NCI-H2029 treated with DMSO at 0.1 percent for 48 hours (cell line): ENCODE data around the gene LARP1.
A peak's percentile ranks its signal among the peaks of the same experiment; 100 is the strongest.
"Not testable (repeated sequence)": the region's sequence is repeated elsewhere in the genome, so short reads cannot be mapped to it uniquely, and the experiment has no call there.

ENCODE experiments used
- DNase-seq: peaks from one replicate; lab custom pipeline; 2025; lab: John Stamatoyannopoulos, UW

Gene LARP1

DNA sequence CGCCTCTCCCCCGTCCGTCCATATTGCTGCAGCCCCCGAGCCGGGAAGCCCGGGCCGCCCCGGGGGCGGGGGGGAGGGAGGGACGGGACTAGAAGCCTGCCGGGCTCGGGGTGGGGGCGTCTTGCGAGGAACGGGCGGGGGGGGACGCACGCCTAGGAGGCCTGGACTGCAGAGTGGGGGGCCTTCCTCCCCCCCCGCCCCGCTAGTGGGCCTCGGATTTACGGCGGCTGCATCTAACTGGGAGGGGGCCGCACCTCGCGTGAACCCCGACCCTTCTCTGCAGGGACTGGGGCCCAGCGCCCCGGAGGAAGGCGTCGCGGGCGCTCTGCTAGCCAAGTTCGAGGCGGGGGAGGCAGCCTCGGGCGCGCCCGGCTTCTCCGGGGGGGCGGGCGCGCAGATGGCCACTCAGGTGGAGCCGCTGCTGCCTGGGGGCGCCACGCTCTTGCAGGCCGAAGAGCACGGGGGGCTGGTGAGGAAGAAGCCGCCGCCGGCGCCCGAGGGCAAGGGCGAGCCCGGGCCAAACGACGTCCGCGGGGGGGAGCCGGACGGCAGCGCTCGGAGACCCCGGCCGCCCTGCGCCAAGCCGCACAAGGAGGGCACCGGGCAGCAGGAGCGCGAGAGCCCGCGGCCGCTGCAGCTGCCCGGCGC is at the start of gene LARP1:
TSS of gene LARP1 (plus strand) at position 17 of the 648 bp plus-strand sequence. CDS start at position 398, 381 bp downstream.
- DNase-seq, result no peak

DNA sequence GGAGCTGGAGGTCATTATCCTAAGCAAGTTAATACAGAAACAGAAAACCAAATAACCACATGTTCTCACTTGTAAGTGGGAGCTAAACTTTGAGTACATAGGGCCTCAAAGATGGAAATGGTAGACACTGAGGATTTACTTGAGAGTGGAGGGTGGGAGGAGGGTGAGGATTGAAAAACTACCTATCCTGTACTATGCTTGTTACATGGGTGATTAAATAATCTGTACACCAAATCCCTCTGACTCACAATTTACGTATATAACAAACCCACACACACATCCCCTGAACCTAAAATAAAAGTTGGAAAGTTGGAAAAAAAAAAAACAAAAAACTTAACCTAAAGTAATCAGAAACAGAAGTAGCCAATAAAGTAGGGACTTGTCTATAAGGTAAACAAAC is 48.8 kb upstream of the LARP1 start:
- DNase-seq, result no peak

DNA sequence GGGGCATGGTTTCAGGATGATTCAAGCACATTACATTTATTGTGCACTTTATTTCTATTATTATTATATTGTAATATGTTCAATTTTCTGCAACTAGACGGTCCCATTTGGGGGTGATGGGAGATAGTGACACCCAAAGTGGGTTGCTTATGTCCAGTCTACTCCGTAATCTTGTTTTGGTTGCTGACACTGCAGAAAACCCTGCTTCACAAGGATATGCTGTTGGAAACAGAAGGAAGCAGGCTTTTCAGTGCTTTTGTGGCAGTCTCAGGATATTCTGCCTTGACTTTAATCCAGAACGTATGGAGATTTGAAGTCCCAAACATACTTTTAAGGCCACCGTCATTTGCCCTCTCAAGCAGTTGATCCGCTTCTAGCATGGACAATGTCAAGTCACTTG is 47.5 kb upstream of the LARP1 start:
- DNase-seq, result no peak

DNA sequence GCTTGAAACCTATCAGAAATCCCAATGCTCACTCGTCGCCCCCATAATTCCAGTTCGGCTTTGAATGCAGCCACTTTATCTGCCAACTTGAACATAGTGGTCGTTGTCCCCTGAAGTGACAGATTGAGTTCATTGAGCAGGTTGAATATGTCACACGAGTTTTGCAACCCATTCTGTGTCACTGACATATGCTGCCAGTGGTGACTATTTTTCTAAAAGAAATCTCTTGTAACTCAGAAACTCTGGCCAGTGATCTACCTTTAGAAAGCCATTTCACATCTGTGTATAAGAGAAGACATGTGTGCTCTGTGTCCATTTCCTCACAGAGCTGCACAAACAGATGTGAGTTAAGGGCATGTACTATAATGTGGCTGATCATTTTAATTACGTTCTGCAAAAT is 47.0 kb upstream of the LARP1 start:
- no peak for DNase-seq

DNA sequence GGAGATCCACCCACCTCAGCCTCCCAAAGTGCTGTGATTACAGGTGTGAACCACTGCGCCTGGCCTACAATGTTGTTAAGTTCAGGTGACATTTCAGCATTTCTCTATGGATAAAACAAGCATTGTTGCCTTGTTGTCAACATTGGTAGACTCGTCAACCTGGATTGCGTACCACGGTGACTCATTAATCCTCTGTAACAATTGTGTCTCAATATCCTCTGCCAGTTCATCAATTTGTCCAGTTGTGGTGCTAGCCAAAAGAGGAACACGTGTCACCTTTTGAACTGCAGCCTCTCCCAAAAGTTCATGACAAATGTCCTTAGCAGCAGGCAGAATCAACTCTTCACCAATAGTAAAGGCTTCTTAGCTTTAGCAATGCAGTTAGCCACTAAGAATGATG is 46.3 kb upstream of the LARP1 start:
- DNase-seq, result no peak

DNA sequence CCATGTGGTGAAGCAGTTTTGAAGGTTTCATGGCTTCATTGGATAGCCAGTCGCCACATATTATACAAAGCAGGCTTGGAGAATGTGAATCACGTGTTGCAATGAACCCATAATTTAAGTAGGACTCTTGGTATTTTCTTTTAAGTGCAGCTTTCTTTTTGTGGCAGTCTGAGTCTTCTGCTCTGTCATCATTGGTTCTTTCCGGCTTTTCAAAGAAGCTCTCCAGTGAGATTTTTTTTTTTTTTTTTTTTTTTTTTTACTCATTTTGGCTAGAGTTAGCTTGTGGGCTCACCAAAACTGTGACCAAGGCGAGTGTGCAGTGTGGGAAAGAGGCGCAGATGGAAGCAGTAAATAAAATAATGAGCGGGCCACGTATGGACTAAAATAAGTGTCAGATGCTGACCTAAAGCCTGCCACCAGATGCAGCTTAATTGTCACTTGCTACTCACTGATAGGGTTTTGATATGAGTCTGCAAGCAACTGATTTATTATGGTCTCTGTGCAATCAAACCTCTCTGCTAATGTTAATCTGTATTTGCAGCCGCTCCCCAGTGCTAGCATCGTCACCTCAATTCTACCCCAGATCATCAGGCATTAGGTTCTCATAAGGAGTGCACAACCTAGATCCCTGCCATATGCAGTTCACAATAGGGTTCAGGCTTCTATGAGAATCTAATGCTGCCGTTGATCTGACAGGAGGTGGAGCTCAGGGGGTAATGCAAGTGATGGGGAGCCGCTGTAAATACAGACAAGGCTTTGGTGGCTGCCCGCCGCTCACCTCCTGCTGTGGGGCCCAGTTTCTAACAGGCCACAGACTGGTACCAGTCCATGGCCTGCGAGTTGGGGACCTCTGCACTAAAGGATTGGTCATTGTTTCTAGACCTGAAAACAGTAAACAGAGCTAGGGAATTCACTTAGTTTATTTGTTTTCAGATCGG is 45.5 kb upstream of the LARP1 start:
- no peak for DNase-seq

DNA sequence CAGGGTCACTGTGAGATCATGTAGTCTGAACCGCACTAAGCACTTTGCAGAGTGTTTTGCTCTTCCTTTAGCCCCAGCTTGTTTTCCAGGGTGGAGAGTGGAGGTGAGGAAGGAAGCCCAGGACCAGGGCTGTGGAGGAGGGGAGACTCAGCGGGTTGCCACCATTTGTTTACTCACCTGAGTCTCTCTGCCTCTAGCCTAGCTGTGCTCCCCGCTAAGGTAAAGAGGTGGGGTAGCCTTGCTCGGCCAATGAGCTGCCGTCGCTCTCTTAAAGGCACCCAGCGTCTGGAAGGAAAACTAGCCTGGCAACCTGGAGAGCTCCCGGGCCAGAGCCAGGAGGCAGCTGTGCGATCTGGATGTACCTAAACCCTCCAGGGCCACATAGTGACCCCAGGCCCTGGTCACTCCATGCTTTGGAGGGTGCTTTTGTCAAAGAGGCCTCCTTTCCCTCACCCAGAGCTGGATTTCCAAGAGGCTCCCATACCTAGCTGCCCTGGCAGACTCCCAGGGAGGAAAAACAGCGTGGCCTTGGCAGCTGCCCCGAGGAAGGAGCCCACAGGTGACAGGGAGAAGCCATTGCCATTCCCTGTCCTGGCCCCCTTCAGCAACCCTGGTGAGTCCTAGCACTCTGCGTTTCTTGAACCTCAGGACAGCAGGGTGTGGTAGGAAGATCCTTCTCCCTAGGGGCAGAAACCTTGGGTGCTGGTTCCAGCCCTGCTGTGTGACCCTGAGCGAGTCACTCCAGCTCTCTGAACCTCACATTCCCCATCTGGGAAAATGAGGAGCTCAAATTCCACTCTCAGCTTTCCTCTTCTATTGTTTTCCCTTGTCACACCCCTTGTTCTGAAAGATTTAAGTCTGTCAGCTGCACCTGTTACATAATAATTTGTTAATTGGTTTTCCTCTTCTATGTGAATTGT is 42.4 kb upstream of the LARP1 start:
- DNase-seq, result peak; percentile 77

DNA sequence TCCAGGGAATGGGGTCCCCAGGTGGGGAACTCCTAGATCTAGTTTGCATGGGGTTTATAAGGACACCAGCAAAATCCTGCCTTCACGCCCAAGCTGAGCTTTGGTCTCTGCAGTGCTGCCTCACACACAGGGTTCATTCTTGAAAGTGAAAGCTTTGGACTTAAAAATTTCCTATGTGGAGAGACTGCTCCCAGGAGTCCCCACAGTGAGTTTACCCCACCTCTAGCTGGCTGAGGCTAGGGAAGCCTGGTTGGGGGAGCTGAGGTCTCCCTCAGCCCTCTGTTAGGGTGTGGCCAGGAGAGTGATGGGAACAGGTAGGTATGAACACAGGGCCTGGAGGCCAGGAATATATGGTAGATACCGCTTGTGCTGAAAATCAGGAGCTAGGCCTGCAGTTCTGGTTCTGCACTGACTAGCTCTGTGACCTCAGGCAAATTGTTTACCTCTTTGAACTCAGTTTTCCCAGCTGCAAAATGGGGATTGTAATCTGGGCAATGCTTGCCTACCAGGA is 41.5 kb upstream of the LARP1 start:
- no peak for DNase-seq

DNA sequence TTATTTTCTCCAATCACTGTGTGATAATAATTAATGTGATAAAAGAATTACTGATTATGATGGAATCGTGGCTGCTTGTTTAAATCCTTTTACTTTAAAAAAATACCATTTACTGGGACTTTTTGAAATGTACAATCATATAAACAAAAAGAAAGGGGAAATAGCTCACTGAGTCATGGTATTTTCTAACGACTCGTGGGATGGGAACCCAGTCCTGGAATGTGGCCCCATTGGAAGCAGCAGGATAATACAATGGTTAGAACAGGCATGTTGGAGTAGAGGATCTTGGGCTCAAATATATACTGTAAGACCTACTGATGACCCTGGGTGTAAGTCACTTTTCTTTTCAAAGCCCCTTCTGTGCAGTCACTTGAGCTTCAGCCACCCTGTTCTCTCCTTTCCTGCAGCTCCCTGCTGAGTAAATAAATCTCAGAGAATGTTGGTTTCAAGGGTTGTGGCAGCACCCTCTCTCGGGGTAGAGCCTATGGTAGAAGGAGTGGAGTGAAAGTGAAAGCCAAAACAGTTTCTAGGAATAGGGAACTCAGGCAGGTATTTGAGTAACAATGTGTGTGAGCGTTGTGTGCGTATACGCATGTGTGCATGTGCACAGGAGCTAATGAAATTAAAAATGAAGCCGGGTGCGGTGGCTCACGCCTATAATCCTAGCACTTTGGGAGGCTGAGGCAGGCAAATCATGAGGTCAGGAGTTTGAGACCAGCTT is 40.8 kb upstream of the LARP1 start:
- DNase-seq, result peak; percentile 78

DNA sequence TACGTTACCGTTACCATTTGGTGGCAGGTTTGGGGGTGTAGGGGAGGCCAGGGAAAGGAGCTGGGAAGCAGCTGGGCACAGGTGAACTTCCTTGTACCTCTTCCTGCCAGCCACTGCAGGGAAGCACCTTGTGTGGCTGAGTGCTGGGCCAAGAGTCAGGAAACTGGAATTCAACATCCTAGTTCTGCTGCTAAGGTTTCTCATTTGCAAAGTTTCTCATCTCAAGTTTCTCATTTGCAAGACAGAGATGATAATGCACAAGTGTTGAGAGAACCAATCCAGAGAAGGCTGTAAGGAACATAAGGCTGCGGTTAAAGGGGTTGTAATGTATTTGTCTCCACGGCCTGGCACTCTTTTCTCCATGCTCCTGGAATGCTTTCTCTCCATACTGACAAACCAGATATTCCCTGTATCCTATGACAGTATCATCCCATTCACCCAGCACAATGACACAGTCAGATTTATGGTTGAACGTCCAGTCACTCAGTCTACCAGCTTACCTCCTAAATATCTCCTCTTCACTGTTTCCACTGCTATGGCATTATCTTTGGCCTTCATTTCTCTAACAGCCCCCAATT is 33.6 kb upstream of the LARP1 start:
- DNase-seq, result no peak

DNA sequence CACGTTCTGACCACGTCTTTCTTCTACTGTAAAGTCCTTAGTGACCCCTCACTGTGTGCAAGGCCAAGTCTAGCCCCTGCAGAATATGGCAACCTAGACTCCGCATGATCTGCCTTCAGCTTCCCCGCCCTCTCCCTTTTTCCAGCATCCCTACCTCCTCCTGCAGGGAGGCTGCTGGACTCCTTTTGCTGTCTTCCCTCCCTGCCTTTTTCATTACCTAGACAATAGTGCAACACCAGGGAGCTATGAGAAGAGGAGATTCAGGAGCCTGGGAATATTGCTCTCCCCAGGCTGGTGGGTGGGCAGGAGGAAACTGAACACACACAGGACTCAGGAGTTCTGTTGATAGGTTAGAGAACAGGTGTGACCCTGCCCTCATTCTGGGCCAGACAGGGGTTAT is 33.1 kb upstream of the LARP1 start:
- no peak for DNase-seq

DNA sequence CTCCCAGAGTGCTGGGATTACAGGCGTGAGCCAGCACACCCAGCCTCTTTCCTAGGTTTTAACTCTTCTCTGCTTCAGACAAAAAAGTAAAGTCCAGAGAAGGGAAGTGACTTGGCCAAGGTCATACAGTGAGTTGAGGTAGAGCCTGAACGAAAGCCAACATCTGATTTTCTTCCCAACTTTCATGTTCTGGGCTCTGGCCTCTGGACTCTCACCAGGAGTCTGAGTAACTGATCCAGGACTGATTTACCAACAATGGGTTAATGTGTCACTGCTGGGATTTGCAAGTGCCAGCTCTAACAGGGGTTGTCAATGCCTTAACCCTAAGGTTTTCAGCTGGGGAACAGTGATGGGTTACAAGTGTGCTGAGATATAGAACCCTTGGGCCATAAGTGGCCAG is 32.2 kb upstream of the LARP1 start:
- DNase-seq, result no peak

DNA sequence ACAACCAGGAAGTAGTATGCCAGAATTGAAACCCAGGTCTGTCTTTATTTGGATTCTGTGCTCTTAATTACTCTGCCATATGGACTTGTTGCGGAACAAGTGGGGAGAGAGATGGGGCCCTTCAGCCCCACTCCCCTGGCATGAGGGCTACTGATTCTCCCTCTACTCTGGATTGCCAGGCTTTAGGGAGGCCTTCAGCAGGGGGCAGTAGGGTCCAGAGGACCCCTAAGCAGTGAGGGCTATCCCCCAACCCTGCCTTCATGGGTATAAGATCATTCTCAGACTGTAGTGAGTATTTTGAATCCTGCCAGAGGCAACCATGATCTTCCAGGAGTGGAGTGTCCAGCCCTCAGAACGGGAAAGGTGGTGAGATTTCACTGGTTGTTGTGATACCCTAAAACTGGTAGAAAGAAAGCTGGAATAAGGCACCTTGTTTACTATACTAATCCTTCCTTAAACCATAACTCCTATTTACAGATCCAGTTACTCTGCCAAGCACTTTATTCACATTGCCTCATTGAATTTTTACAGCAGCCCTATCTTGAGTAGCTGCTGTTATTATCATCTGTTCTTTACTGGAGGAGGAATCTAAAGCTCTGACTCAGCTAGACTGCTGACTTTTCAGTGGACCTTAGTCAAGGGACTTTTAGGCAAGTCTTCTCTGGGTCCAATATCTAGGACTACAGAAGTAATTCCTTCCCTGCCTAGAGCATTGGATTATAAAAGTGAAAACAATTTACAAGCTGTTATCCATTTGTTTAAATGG is 31.3 kb upstream of the LARP1 start:
- DNase-seq, result no peak

DNA sequence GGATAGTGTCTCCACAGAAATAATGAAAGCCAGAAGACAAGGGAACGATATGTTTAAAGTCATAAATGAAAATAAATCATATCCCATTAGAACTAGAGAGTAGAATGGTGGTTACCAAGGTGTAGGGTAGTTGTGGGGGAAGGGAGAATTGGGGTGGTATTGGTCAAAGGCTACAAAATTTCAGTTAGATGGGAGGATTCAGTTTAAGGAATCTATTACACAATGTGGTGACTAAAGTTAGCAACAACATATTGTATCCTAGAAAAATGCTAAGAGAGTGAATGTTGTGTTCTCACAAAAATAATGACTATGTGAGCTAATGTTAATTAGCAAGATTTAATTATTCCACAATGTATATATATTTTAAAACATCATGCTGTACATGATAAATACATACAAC is 27.8 kb upstream of the LARP1 start:
- no peak for DNase-seq

DNA sequence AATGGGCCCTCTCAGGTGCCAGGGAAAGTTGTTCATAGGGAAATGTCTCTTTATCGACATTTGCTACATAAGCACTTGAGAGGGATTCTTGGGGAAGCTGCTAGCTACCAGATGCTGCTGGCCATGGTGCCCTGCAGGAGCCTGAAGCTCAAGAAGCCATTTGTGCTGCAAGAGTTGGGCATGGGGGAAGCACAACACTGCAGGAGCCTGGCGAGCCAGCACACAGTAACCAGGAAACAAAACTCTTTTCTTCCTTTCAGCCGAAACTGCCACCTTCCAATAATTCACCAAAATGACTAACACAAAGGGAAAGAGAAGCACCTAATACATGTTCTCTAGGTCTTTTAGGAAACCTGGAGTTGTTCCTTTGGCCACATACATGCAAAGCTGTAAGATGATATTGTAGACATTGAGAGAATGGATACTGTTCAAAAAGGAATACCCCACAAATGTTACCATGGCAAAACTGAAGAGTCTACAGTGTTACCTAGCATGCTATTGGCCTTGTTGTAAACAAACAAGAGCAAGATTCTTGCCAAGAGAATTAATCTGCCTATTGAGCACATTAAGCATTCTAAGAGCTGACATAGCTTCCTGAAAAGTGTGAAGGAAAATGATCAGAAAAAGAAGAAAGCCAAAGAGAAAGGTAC is 26.1 kb upstream of the LARP1 start:
- peak; percentile 43 for DNase-seq

DNA sequence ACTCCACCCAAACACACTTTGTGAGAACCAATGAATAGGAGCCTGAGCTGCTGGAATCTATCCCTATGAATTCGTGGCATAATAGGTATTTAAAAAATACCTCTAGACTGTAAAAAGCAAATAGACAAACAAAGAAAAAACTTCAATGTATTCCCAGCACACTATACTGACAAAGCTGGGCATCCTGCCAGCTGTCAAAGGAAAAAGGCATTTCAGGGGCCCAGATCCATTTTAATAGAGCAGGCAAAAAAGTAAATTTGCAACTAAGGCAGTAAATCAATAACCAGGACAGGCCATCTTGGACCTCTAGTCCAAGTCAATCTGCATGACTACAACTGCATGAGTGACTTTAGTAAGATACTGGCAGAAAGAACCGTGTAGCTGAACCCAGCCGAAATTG is 25.6 kb upstream of the LARP1 start:
- peak; percentile 43 for DNase-seq

DNA sequence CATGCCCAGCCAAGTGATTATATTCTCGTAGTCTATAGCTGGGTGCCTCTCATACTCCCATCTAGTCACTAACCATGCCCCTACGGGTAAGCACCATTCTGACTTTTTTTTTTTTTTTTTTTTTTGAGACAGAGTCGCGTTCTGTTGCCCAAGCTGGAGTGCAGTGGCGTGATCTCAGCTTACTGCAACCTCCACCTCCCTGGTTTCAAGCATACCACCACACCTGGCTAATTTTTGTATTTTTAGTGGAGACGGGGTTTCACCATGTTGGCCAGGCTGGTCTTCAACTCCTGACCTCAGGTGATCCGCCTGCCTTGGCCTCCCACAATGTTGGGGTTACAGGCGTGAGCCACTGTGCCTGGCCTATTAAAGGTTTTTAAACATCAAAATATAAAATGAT is 24.4 kb upstream of the LARP1 start:
- not testable (repeated sequence) for DNase-seq

DNA sequence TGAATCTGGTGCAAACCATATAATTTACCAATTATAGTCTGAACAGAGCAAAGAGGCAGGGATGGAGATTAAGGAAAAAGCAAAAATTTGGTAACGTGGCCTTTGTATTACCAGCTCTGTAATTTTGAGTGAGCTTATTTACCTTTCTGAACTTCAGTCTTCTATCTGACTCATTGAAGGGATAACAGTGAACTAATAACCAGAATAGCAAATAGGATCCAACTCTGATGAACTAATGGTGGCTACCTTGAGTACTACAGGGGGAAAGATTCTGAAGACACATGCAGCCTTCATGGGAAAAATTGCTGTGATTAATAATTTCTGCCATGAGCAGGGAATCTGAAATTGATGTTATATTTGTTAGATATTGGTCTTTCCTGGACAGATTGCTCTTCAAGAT is 23.0 kb upstream of the LARP1 start:
- DNase-seq, result no peak

DNA sequence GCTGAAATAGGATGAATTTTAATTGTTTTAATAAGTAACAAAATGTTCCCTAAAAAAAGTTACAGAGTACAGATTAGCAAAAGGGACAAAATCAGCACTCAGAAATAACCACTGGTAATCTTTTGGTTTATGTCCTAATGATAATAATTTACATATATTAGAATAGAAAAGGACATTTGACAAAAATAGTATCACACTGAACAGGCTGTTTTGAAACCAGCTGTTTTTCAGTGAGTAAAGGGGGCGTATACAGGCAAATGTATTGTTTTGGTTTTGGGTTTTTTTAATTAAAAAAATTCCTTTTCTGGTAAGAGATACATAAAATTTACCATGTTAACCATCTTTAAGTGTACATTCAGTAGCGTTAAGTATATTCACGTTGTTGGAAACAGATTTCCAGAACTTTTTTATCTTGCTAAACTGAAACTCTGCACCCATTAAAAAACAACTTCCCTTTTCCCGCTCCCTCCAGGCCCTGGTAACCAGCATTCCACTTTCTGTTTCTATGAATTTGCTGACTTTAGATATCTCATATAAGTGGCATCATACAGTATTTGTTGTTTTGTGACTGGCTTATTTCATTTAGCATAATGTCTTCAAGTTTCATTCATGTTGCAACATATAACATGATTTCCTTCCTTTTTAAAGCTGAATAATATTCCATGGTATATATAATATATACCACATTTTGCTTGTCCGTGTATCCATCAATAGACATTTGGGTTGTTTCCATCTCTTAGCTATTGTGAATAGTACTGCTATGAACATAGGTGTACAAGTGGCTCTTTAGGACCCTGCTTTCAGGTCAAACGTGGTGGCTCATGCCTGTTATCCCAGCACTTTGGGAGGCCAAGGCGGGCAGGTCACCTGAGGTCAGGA is 20.6 kb upstream of the LARP1 start:
- DNase-seq, result no peak
